Transverse colon (tissue), 4 donors: ENCODE data around the gene MOV10L1.

Source experiments
- EP300 ChIP-seq: sonication (generic); formaldehyde crosslinking; IDR thresholded peaks from one replicate; pipeline ENCODE4 v1.6.1; 2017; ENCODE audit warnings: antibody characterized with exemption, low read depth
- POLR2A ChIP-seq: fragments of 450-650 bp; IDR thresholded peaks from one replicate; pipeline ENCODE4 v1.6.1; 2016; ENCODE audit warnings: antibody characterized with exemption, mild to moderate bottlenecking, moderate library complexity
- POLR2AphosphoS5 ChIP-seq, 3 donors: sonication (generic); formaldehyde crosslinking; IDR thresholded peaks; one replicate each; pipeline ENCODE4 v1.6.1; 2016; ENCODE audit warnings: antibody characterized with exemption in 3 of 3
- TF ChIP-seq, protein P1 (sequence below), 5 experiments: fragments of 200-600 bp in 3 of 5; fragments of 450-650 bp in 2 of 5; sonication (generic) in 3 of 5; IDR thresholded peaks; 1 replicate in 2 of 5; 2 replicates in 3 of 5; pipeline ENCODE4 v1.5.1; 2016 to 2017; ENCODE audit warnings: antibody characterized with exemption in 5 of 5, inconsistent platforms in 3 of 5, mild to moderate bottlenecking in 2 of 5, moderate library complexity in 1 of 5

DNA sequence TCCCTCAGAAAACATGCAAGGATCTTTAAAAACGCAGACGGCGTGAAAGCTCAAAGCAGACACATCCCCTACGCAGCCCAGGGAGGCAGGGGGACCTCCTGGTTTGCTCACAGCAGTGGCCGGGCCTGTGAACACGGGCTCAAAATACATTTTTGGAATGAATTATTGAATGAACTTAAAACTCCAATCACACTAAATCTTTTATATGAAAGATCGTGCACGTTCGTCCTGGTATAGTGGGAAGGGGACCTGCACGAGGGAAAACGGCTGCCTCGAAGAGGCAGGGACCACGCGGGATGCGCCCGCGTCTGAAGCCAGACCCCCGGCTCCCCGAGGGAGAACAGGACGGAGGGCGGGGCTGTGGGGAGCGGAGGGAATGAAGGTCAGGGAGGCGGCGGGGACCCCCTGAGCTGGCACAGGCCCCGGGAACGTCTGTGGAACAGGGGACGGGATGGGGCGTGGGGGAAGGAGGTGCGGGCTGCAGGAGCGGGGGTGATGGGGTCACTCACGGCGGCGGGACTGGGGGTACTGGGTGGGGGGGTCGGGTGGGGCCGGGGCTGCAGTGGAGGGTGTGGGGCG is 79.5 kb downstream of the MOV10L1 start:
- TF ChIP-seq, protein P1, sequence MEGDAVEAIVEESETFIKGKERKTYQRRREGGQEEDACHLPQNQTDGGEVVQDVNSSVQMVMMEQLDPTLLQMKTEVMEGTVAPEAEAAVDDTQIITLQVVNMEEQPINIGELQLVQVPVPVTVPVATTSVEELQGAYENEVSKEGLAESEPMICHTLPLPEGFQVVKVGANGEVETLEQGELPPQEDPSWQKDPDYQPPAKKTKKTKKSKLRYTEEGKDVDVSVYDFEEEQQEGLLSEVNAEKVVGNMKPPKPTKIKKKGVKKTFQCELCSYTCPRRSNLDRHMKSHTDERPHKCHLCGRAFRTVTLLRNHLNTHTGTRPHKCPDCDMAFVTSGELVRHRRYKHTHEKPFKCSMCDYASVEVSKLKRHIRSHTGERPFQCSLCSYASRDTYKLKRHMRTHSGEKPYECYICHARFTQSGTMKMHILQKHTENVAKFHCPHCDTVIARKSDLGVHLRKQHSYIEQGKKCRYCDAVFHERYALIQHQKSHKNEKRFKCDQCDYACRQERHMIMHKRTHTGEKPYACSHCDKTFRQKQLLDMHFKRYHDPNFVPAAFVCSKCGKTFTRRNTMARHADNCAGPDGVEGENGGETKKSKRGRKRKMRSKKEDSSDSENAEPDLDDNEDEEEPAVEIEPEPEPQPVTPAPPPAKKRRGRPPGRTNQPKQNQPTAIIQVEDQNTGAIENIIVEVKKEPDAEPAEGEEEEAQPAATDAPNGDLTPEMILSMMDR (IDR thresholded peaks at IDR 0.05): no peak
- TF ChIP-seq EP300 (no peak), POLR2AphosphoS5 (IDR thresholded peaks at IDR 0.05) (no peak), POLR2A (no peak)
